ENCODE results near the gene VPS16.
A peak's percentile ranks its signal among the peaks of the same experiment; 100 is the strongest.

Gene VPS16

GRCh38 chr20:2835331-2835796, 5.2 kb upstream of the VPS16 start:
- no peak for DNase-seq (ENCODE audit: low spot score)

- no peak for DNase-seq (ENCODE audit: low spot score)
These were observed 4.5 kb upstream of the VPS16 start for GRCh38 chr20:2836035-2836434.

GRCh38 chr20:2837221-2837960, 3.2 kb upstream of the VPS16 start:
- DNase-seq (ENCODE audit: low spot score): no peak

- DNase-seq (ENCODE audit: low spot score): no peak
These were observed 2.3 kb upstream of the VPS16 start for GRCh38 chr20:2838170-2838797.

- no peak for DNase-seq (ENCODE audit: low spot score)
These were observed 1.5 kb upstream of the VPS16 start for GRCh38 chr20:2838847-2839671.

- no peak for DNase-seq (ENCODE audit: low spot score)
These were observed 810 bp upstream of the VPS16 start for GRCh38 chr20:2839732-2840137.

GRCh38 chr20:2840967-2841531, 504 bp downstream of the VPS16 start:
- no peak for DNase-seq (ENCODE audit: low spot score)

- no peak for DNase-seq (ENCODE audit: low spot score)
These were observed 5.1 kb downstream of the VPS16 start for GRCh38 chr20:2845607-2846006.

- no peak for DNase-seq (ENCODE audit: low spot score)
These were observed 6.2 kb downstream of the VPS16 start for GRCh38 chr20:2846698-2847097.

GRCh38 chr20:2847802-2848201, 7.3 kb downstream of the VPS16 start:
- DNase-seq (ENCODE audit: low spot score): no peak

GRCh38 chr20:2849529-2849928, 9.0 kb downstream of the VPS16 start:
- DNase-seq (ENCODE audit: low spot score): no peak

GRCh38 chr20:2851086-2851485, 10.5 kb downstream of the VPS16 start:
- no peak for DNase-seq (ENCODE audit: low spot score)

- no peak for DNase-seq (ENCODE audit: low spot score)
These were observed 18.0 kb downstream of the VPS16 start for GRCh38 chr20:2858591-2858990.

- DNase-seq (ENCODE audit: low spot score): no peak
These were observed 19.0 kb downstream of the VPS16 start for GRCh38 chr20:2859330-2860121.

- DNase-seq (ENCODE audit: low spot score): no peak
These were observed 24.1 kb downstream of the VPS16 start for GRCh38 chr20:2864626-2865025.

- no peak for DNase-seq (ENCODE audit: low spot score)
These were observed 24.6 kb downstream of the VPS16 start for GRCh38 chr20:2865101-2865500.

GRCh38 chr20:2865630-2866029, 25.1 kb downstream of the VPS16 start:
- DNase-seq (ENCODE audit: low spot score): peak; percentile 12

GRCh38 chr20:2866236-2866635, 25.7 kb downstream of the VPS16 start:
- no peak for DNase-seq (ENCODE audit: low spot score)

GRCh38 chr20:2867081-2867864, 26.7 kb downstream of the VPS16 start:
- DNase-seq (ENCODE audit: low spot score): no peak

- DNase-seq (ENCODE audit: low spot score): no peak
These were observed 28.8 kb downstream of the VPS16 start for GRCh38 chr20:2869381-2869780.

- no peak for DNase-seq (ENCODE audit: low spot score)
These were observed 30.5 kb downstream of the VPS16 start for GRCh38 chr20:2871111-2871465.
